ENCODE measurements around the gene PLEKHA5.

The PLEKHA5 gene

GRCh38 chr12:19144985-19145384 lies 15.5 kb downstream of the PLEKHA5 start:
- no peak for TF ChIP-seq CTCF (IDR thresholded peaks at IDR 0.05; ENCODE audit: extremely low read depth, insufficient read depth, missing control alignments)
- DNase-seq (ENCODE audit: low spot score), result no peak
- in situ Hi-C loops (cut with MboI; ENCODE audit: low pct_unique_long_range_greater_than_20kb, low sequenced_read_pairs, unreplicated experiment), result no loop called here

- TF ChIP-seq CTCF (IDR thresholded peaks at IDR 0.05; ENCODE audit: extremely low read depth, insufficient read depth, missing control alignments), result no peak
- in situ Hi-C loops (cut with MboI; ENCODE audit: low pct_unique_long_range_greater_than_20kb, low sequenced_read_pairs, unreplicated experiment), result no loop called here
- DNase-seq (ENCODE audit: low spot score), result no peak
Observed at GRCh38 chr12:19148860-19149259, 19.3 kb downstream of the PLEKHA5 start.

GRCh38 chr12:19150273-19150900 lies 20.9 kb downstream of the PLEKHA5 start:
- in situ Hi-C loops (cut with MboI; ENCODE audit: low pct_unique_long_range_greater_than_20kb, low sequenced_read_pairs, unreplicated experiment), result no loop called here
- no peak for DNase-seq (ENCODE audit: low spot score)
- TF ChIP-seq CTCF (IDR thresholded peaks at IDR 0.05; ENCODE audit: extremely low read depth, insufficient read depth, missing control alignments), result no peak

- in situ Hi-C loops (cut with MboI; ENCODE audit: low pct_unique_long_range_greater_than_20kb, low sequenced_read_pairs, unreplicated experiment), result no loop called here
- DNase-seq (ENCODE audit: low spot score), result no peak
- TF ChIP-seq CTCF (IDR thresholded peaks at IDR 0.05; ENCODE audit: extremely low read depth, insufficient read depth, missing control alignments), result no peak
Observed at GRCh38 chr12:19151298-19151697, 21.8 kb downstream of the PLEKHA5 start.

- DNase-seq (ENCODE audit: low spot score), result no peak
- in situ Hi-C loops (cut with MboI; ENCODE audit: low pct_unique_long_range_greater_than_20kb, low sequenced_read_pairs, unreplicated experiment), result no loop called here
Observed at GRCh38 chr12:19153396-19153795, 23.9 kb downstream of the PLEKHA5 start.

GRCh38 chr12:19154686-19155085 lies 25.2 kb downstream of the PLEKHA5 start:
- in situ Hi-C loops (cut with MboI; ENCODE audit: low pct_unique_long_range_greater_than_20kb, low sequenced_read_pairs, unreplicated experiment), result no loop called here

More at GRCh38 chr12:19153396-19153795, 23.9 kb downstream of the PLEKHA5 start:
- TF ChIP-seq CTCF (IDR thresholded peaks at IDR 0.05; ENCODE audit: extremely low read depth, insufficient read depth, missing control alignments), result no peak

More at GRCh38 chr12:19154686-19155085, 25.2 kb downstream of the PLEKHA5 start:
- DNase-seq (ENCODE audit: low spot score), result no peak
- TF ChIP-seq CTCF (IDR thresholded peaks at IDR 0.05; ENCODE audit: extremely low read depth, insufficient read depth, missing control alignments), result no peak
